Skeletal muscle satellite cell (primary cell): ENCODE data around the gene SLC52A3.

ENCODE experiments used
- H3K27me3 ChIP-seq: 2 replicates; pipeline ENCODE4 v1.7.0; 2013; ENCODE audit warnings: low read length; ENCODE audit not compliant: control insufficient read depth, insufficient read depth
- H3K36me3 ChIP-seq: 2 replicates; pipeline ENCODE4 v1.7.0; 2013; ENCODE audit warnings: mild to moderate bottlenecking, control low read depth, low read length; ENCODE audit not compliant: insufficient read depth
- H3K4me1 ChIP-seq: 2 replicates; pipeline ENCODE4 v1.7.0; 2013; ENCODE audit warnings: low read length; ENCODE audit not compliant: control insufficient read depth, insufficient read depth
- H3K4me2 ChIP-seq: 2 replicates; pipeline ENCODE4 v1.7.0; 2013; ENCODE audit warnings: mild to moderate bottlenecking, low read length
- H3K4me3 ChIP-seq: 2 replicates; pipeline ENCODE4 v1.7.0; 2013; ENCODE audit warnings: low read length
- H3K9ac ChIP-seq: 2 replicates; pipeline ENCODE4 v1.7.0; 2013; ENCODE audit warnings: mild to moderate bottlenecking, low read depth, low read length, moderate library complexity
- H3K9me3 ChIP-seq: replicated peaks from 2 replicates; pipeline ENCODE4 v1.7.0; 2013; ENCODE audit warnings: mild to moderate bottlenecking, control low read depth, low read length

The SLC52A3 gene

DNA sequence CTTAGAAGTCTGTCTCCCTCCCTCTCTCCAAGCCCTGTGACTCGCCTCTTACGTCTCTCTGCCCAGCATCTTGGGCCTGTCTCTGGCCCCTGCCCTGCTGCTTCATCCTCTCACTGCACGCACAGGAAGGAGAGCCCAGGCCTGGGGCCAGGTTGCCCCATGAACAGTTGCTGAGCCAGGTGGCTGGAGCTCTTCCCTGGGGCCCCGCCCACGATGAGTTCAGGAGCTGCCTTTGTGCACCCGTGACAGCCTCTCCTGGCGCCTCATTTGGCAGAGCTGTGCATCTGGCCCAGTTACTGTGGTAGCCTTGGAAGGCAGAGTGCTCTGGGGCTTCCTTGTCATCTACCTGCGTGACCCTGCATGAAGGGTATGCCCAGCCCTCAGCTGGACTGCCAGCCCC is 44.5 kb downstream of the SLC52A3 start:
- H3K4me2 ChIP-seq: no peak overlapping the region
- no peaks in the 10 kb centered on the region for H3K36me3 ChIP-seq
- H3K4me3 ChIP-seq: no peak overlapping the region
- H3K9ac ChIP-seq: no peak overlapping the region
- H3K4me1 ChIP-seq: no peaks in the 10 kb centered on the region
- no peaks in the 10 kb centered on the region for H3K9me3 ChIP-seq
- H3K27me3 ChIP-seq: peaks cover 80% of the 10 kb centered on the region

DNA sequence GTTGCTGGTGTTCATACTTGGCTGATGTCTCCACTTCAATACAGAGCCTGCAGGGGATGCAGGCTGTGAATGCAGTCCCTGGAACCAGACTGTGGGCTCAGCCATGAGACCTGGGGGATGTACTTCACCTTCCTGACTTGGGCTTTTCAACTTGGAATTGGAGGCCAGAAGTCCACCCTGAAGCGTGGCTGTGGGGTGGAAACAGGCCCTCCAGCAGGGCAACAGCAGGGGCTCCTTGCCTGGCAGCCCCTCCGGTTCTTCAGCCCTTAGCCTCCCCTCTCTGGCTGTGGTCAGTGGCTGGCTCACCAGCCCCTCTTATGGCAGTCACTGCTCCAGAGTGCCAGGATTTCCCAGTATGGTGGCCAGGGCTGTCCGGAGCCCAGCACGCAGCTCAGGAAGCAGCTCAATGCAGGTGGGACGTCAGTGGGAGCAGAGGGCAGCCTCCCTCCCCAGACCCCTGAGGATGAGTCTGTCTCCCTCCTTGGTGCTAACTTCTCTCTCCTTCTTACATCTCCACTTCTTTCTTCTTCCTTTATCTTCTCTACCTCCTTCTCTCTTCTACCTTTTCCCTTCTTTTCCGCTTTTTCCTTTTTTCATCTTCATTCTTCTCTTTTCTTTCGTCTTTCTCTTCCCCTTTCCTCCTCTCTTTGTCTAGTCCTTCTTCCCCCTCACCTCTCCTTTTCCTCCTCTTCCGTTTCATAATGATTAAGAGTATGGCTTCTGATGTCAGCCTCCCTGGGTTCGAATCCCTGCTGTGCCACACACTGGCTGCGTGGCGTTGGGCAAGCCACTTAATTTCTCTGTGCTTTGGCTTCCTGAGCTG is 45.3 kb downstream of the SLC52A3 start:
- Histone ChIP-seq H3K4me3 (no peak overlapping the region), H3K9ac (no peak overlapping the region), H3K36me3 (no peaks in the 10 kb centered on the region), H3K27me3 (peaks cover 78% of the 10 kb centered on the region), H3K4me2 (no peak overlapping the region), H3K9me3 (no peaks in the 10 kb centered on the region), H3K4me1 (no peaks in the 10 kb centered on the region)

DNA sequence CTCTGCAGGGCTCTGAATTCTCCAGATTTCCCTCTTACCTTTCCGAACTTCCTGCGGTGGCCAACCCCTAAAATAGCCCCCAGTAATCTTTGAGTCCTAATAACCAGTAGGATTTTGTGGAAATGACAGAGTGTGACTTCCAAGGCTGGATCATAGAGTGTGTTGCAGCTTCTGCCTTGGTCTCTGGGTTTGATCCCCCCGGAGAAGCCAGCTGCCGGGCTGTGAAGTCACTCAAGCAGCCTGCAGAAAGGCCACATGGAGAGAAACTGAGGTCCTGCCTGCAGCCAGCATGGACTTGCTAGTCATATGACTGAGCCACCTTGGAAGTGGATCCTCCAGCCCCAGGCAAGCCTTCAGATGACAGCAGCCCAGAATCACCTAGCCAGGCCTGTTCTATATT is 46.4 kb downstream of the SLC52A3 start:
- Histone ChIP-seq H3K36me3 (no peaks in the 10 kb centered on the region), H3K9me3 (no peaks in the 10 kb centered on the region), H3K27me3 (peaks cover 84% of the 10 kb centered on the region), H3K4me3 (no peak overlapping the region), H3K9ac (no peak overlapping the region), H3K4me1 (no peaks in the 10 kb centered on the region), H3K4me2 (no peak overlapping the region)

DNA sequence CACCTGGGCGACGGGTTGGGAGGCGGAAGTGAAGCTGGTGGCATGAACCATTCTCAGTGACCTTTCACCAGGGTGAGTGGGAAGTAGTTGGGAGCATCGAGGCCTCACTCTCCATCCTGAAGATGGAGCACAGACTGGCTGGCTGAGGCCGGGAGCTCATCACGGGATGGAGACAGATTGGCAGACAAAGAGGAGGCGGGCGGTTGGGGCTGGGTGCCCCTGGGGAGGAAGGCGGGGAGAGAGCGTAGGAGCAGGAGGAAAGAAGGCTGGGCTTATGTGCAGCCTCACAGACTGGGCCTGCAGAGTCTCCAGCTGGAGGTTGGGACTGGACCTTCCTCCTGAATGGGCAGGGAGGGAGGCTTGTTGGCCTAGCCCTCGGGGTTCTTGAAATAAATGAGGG is 48.5 kb downstream of the SLC52A3 start:
- Histone ChIP-seq H3K27me3 (peaks cover 67% of the 10 kb centered on the region), H3K9me3 (no peaks in the 10 kb centered on the region), H3K4me1 (no peaks in the 10 kb centered on the region), H3K36me3 (no peaks in the 10 kb centered on the region), H3K9ac (no peak overlapping the region), H3K4me3 (no peak overlapping the region), H3K4me2 (no peak overlapping the region)

DNA sequence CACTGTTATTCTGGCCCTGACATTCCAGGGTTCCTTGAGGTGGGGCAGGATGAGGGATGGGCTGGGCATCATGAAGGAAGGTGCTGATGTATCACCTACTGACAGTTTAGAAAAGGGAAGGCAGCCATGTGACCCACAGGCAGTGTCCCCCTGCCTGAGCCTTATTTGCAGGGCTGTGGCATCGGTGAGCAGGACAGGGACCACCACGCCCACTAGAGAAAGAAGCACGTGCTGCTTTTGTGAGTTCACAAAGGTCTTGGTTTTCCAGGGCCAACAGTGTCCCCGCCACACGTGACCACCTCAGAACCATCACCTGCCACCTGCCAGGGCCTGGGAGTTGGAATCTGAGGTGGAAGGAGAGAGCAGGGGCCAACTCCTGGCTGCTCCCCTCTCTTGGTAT is 49.2 kb downstream of the SLC52A3 start:
- H3K27me3 ChIP-seq: peaks cover 63% of the 10 kb centered on the region
- H3K4me2 ChIP-seq: no peak overlapping the region
- H3K4me1 ChIP-seq: no peaks in the 10 kb centered on the region
- no peaks in the 10 kb centered on the region for H3K9me3 ChIP-seq
- H3K4me3 ChIP-seq: no peak overlapping the region
- no peaks in the 10 kb centered on the region for H3K36me3 ChIP-seq
- no peak overlapping the region for H3K9ac ChIP-seq

DNA sequence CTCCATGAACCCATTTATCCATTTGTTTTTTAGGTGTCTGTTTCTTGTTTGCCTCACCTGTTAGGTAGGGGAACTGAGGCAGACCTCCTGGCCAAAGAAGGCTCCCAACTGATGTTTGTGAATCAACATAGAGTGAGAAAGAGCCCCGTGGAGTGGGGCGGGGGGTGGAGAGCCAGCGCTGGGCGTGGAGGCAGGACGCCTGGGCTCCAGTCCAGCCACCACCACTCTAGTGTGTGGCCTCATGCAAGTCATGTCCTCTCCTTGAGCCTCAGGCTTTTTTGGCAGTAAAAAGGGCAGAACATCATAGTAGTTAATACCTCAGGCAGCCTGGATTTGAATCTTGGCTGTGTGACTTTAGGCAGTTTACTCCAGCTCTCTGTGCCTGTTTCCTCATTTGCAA is 50.5 kb downstream of the SLC52A3 start:
- no peak overlapping the region for H3K4me2 ChIP-seq
- H3K27me3 ChIP-seq: peaks cover 50% of the 10 kb centered on the region
- no peaks in the 10 kb centered on the region for H3K9me3 ChIP-seq
- H3K36me3 ChIP-seq: no peaks in the 10 kb centered on the region
- H3K9ac ChIP-seq: no peak overlapping the region
- no peak overlapping the region for H3K4me3 ChIP-seq
- H3K4me1 ChIP-seq: no peaks in the 10 kb centered on the region

DNA sequence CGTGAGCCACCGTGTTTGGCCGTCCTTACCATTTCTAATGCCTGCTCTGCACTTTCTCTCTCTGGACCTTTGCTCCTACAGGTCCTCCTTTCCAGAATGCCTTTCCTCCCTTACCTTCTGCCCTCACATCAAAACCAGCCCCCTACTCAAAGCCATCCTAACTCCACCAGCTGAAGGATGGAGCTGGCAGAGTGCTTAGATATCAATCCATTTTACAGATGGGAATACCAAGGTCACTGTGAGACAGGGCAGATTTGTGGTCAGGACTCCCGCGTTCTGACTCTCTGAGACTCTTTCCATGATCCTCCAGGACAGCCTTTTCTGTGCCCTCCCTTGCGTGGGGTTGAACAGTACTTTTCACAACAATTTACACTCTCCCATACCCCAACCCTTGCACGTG is 51.0 kb downstream of the SLC52A3 start:
- Histone ChIP-seq H3K4me1 (no peaks in the 10 kb centered on the region), H3K9ac (no peak overlapping the region), H3K4me3 (no peak overlapping the region), H3K9me3 (no peaks in the 10 kb centered on the region), H3K27me3 (peaks cover 46% of the 10 kb centered on the region), H3K4me2 (no peak overlapping the region), H3K36me3 (no peaks in the 10 kb centered on the region)

DNA sequence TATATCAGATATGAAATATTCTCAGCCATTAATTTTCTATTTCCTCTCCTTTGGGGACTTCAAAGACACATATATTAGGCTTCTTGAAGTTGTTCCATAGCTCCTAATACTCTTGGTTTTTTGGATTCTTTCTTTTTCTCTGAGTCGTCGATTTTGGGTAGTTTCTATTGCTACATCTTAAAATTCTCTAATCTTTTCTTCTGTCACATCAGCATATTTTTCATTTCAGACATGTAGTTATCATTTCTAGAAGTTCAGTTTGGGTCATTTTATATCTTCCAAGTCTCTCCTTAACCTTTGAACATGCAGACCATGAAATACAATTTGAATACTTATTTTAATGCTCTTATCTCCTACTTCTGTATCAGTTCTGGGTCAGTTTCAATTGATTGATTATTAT is 53.8 kb downstream of the SLC52A3 start:
- Histone ChIP-seq H3K4me2 (no peak overlapping the region), H3K36me3 (no peaks in the 10 kb centered on the region), H3K27me3 (peaks cover 30% of the 10 kb centered on the region), H3K9ac (no peak overlapping the region), H3K4me3 (no peak overlapping the region), H3K9me3 (no peaks in the 10 kb centered on the region), H3K4me1 (no peaks in the 10 kb centered on the region)

DNA sequence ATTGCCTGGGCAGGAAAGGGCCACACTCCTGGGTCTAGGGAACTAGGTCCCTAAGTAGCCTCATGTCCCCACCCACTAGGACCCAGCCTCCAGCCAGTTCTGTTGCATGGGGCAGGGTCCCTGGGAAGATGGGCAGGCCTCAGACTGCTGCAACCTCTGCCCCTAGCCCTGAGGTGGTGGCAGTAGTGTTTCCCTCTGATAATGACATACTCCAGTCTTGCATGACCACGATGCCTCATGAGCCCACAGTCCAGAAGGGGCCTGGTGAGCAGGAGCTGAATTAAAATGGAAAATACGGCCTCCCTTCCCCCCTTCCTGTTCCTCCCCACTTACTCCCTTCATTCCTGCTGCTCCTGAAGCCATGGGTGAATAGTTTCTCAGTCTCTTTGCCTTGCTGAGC is 56.7 kb downstream of the SLC52A3 start:
- H3K4me1 ChIP-seq: no peaks in the 10 kb centered on the region
- no peak overlapping the region for H3K4me2 ChIP-seq
- no peaks in the 10 kb centered on the region for H3K36me3 ChIP-seq
- no peak overlapping the region for H3K4me3 ChIP-seq
- no peaks in the 10 kb centered on the region for H3K9me3 ChIP-seq
- peaks cover 26% of the 10 kb centered on the region for H3K27me3 ChIP-seq
- H3K9ac ChIP-seq: no peak overlapping the region

DNA sequence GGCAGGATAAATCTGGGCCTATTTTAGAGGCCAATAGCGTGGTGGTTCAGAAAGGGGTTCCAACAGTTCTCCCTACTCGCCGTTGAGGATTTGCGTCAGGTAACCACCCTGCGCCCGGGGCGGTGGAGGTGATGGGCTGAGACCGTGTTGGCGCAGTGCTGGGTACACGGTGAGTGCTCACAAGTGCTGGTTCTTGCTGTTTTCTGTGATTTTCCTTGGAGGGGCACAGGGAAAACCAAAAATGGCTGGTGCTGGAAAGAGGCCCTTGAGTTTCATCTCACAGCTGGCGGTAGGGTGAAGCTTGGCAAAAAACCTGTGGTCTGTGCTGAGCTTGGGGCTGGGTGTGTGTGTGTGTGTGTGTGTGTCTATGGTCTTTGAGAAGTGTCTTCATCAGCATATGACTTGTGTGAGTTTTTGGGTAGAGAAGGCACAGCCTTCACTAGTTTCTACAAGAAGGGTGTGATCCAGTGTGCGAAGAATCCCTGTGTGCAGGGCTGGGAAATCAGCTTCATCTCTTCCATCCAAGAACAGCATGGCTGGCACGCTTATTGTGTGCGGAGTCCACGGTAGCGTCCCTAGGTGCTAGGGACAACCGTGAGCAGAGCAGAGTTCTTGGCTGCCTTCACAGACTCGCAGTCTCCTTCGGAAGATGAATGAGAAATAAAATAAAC is 57.4 kb downstream of the SLC52A3 start:
- no peak overlapping the region for H3K4me2 ChIP-seq
- no peak overlapping the region for H3K4me3 ChIP-seq
- no peaks in the 10 kb centered on the region for H3K36me3 ChIP-seq
- H3K4me1 ChIP-seq: no peaks in the 10 kb centered on the region
- H3K27me3 ChIP-seq: peaks cover 26% of the 10 kb centered on the region
- no peak overlapping the region for H3K9ac ChIP-seq
- no peaks in the 10 kb centered on the region for H3K9me3 ChIP-seq
